GM18498 (cell line): Measurements from ENCODE around the gene AK5.
A peak's percentile ranks its signal among the peaks of the same experiment; 100 is the strongest.
"Not testable (repeated sequence)": the region's sequence is repeated elsewhere in the genome, so short reads cannot be mapped to it uniquely, and the experiment has no call there.

Experiments used
- ATAC-seq: cut with Tn5 transposase; IDR thresholded peaks from one replicate; pipeline ENCODE4 v1.9.1; 2021; ENCODE audit warnings: mild to moderate bottlenecking, moderate library complexity; ENCODE audit not compliant: unreplicated experiment

Gene AK5

DNA sequence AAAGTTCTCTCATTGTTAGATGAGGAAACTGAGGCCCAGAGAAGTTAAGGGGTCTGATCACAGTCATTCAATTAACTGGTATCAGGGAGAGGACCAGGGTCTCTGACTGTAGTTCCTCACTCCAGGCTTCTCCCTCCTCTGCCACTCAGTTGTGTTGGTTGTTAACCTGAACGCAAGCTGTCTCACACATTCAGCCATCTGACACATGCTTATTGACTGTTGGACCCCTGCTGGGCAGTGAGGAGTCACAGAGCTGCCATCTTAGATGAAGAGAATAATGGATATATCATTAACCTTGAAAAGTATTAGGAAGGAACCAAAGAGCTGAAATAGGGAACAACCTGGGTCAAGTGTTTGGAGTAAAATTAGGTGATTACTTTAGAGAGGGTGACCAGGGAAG, 205.8 kb downstream of the AK5 start:
- ATAC-seq = no peak

DNA sequence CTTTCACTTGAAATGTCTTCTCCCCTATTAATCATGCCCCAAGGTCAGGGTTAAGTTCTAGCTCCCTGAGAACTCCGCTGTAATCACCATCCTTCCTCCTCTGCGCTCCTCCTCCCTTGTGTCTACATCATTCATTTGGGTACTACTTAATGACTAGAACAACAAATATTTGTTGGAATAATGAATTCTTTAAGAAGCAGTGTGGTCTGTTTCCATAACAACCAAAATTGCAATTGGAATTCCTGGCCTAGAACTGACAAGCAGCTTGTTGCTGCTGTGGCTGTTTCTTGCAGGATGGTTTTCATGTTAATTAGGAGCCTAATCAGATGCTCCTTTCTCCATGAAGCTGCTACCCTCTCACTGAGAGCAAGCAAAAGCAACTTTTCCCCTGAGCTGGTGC, 208.1 kb downstream of the AK5 start:
- ATAC-seq = no peak

DNA sequence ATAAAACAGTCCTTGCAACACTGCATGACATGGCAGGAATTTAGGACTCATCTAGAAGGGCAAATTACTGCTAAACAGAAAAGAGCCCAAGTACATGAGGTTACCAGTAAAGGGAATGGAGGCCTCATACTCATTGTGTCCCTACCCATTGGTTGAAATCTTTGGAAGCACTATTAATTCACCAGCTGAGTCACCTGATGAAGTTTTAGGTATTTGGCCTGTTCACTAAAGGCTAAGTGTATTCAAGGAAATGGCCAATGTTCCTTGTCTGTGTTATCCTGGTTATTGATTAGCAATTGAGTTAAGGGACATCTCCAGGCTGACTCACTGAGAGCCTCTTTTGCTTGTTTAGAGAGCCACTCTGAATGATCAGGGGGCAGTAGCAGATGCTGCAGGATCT, 212.2 kb downstream of the AK5 start:
- no peak for ATAC-seq

DNA sequence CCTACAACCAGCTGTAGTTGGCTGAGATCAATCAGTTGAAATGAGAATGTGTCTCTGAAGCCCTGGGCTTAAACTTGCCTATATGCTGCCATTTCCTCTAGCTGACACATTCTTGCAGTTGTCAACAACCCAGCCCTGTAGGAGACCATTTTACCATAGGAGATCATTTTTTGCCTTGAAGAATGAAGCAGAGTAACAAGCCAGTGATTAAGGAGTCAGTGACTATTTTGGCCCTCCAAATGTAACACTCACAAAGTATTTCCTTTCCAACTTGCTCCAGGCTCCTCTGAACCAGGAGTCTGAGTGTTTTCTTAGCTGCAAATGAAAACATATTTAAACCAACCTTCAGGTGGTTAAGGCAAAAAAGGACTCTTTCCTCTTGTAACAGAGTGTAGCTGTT, 217.1 kb downstream of the AK5 start:
- ATAC-seq = no peak

DNA sequence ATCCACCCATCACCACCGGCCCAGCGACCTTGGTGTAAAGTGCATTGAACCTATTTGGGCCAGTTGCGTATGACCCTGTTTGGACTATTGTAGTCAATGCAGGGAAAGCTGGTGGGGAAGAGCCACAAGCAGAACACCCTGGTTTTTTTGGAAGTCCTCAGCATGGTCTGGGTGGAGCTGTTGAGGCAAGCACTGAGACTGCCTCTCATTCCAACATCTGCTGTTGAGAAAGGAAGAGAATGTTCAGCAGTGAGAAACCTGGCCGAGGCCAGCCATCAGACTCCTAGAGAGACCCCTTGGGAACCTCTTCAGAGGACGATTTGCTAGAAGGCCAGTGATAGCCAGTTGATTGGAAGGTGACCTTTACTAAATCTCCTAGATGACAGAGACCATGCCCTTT, 217.6 kb downstream of the AK5 start:
- ATAC-seq = no peak

DNA sequence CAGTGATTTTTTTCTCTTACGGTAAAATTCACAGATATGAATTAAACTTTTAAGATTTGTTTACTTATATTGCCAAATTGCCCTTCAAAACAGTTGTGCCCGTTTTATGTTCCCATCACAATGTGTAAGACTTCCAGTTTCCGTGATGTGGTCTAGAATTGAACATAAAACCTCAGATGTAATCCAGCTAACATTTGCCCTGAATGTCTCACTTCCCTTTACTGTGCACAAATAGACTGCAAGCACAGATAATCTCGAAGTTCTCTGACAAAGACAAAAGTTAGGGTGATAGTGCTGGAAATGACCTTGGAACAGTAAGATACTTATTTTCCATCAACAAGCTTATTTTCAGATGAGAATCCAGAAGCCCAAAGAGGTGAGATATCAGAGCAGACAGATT, 223.2 kb downstream of the AK5 start:
- ATAC-seq = peak; percentile 69

DNA sequence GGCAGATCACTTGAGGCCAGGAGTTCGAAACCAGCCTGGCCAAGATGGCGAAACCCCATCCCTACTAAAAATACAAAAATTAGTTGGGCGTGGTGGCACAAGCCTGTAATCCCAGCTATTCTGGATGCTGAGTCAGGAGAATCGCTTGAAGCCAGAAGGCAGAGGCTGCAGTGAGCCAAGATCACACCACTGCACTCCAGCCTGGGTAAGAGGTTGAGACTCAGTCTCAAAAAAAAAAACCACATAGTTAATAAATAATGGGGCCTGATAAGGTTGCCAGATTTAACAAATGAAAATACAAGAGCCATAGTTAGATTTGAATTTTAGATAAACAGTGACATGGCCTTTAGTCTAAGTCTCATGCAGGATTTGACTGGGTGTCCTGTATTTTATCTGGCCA, 225.0 kb downstream of the AK5 start:
- ATAC-seq = no peak

DNA sequence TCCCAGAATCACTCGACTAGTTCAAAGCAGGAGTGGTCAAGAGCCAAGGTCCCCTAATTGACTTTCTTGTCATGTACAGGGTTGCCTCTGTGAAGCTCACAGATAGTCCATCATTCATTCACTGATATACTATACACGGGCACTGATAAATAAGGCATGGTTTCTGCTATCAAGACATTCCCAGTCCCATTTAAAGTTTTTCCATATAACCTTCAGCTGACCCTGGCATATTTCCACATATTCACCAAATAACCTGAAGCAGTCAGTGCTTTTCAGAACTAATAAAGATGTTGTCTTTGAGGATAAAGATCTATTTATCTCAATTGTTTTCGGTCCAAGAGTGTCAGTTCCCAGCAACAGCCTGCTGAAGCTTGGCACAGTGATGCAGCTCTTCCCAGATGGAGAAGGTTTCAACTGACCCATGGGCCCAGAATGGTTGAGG, 227.3 kb downstream of the AK5 start:
- no peak for ATAC-seq

DNA sequence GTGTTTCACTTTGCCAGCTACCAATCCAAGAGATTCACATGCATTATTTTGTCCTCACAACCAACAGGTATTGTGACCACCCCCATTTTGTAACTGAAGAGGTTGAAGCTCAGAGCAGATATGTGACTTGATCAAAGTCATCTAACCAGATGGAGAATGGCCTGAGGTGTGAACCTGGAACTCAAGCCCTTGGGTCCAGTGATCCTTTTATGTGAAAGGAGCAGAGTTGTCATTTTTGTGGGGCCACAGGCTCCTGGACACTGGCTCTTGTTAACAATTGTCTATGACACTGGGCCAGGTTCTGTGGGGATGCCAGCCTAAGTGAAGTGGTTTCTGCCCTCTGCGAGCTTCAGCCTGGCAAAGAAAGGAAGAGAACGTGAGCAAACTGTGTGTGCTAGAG, 228.1 kb downstream of the AK5 start:
- ATAC-seq = no peak

DNA sequence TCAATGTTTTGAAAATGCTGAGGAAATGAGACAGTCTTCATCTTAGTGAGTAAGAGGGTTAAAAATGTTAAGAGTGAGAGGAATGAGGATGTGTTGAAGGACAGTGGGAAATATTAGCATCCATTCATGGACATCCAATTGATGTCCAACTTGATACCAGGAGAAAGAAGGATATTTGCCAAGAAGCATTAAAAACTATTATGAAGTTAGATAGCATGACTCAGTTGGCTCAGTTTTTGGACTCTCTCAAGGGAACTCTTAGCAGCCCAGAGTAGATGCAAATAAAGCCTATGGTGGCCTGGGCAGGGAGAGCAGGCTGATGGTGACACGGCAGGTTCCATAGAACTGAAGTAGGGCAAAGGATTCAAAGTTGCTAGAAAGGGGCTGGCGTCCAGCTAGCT, 229.6 kb downstream of the AK5 start:
- no peak for ATAC-seq

DNA sequence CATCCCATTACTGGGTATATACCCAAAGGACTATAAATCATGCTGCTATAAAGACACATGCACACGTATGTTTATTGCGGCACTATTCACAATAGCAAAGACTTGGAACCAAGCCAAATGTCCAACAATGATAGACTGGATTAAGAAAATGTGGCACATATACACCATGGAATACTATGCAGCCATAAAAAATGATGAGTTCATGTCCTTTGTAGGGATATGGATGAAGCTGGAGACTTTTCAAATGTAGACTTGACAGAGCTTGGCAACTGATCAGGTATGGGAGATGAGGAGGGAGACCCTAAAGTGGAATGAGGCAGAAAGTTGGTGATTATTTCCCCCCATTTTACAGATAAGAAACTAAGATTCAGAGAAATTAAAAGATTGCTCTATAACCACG, 230.8 kb downstream of the AK5 start:
- not testable (repeated sequence) for ATAC-seq

DNA sequence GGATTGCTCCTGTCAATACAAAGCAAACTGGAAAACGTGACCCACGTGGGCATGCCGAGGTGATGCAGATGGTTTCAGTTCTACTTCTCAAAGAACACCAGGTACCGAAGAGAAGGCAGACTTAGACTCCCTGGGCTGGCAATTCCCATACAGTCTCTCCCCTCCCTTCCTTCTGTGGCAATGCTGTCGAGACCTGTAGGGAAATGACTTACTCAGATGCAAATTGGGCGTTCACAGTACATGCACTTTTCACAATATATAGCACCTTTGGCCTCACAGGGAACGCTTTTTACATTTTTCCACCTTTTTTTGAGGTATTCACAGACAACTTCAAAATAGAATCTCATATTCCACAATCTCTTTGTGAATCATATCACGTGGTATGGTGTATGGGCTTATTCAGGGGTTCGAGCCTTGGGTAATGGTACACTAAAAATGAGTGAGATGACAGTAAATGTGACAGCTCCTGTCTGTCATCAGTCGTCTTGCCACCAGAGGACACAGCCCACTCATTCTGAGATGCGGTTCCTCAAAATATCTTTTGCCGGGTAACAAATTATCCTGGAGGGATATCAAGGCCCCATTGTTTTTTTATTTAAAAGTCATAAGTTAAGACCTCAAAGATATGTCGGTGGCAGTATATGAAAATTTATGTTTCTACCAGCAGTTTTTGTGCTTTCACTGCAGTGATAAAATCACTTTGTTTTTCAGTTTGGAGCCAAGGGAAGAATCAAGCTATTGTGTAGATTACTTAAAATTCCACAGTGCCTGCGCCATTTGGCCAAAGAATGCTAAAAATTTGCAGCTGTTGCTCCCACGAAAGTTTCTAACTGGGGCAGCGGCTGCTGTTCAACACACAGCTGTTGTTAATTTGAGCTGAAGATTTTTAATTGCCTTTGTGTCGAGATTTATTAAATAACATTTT, 232.3 kb downstream of the AK5 start:
- no peak for ATAC-seq

DNA sequence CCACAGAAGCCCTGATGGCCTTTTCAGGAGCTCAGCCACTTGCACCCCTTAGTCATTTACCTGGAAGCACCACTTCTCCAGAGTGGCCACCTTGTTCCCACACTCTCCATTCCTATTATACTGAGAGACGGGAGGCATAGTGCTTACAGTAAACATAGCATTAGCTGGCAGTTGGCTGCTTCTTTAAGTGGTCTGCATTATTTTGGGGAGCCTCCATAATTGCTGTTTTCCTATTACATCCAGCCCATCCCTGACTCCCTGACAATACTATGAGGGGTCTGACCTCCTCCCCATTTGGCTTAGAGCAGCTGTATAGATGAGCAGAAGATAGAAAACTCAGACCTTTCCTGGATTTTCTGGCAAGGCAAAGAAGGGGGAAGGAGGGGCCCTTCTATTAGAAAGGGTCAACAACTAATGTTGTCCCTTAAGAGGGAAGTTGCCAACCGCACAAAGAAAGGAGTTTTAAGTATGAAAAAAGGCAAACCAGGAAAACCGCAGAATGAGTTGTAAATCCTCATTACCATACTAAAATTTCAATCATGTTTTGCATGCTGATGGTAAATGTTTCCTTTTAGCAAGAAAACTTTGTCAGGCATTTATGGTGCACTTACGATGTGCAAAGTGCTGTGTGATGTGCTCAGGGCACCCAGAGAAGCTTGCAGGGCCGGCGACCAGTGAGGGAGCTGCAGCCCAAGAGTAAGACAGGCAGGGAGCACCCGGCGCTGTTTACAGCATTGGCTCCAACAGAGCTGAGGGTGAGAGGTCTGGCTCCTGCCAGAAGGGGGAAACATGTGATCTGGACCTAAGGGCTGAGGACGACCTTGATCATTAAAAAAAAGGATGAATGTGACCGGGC, 233.3 kb downstream of the AK5 start:
- no peak for ATAC-seq

DNA sequence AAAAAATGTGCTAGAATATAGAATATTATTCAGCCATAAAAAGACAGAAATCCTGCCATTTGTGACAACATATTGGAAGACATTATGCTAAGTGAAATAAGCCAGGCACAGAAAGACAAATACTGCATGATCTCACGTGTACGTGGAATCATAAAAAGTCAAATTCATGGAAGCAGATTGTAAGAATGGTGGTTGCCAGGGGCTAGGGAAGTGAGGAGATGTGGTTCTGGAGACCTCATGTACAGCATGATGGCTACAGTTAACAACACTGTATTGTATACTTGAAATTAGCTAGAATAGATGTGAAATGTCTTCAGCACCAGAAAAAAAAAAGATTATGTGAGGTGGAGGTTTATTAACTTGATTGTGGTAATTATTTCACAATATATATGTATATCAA, 234.3 kb downstream of the AK5 start:
- ATAC-seq = no peak

DNA sequence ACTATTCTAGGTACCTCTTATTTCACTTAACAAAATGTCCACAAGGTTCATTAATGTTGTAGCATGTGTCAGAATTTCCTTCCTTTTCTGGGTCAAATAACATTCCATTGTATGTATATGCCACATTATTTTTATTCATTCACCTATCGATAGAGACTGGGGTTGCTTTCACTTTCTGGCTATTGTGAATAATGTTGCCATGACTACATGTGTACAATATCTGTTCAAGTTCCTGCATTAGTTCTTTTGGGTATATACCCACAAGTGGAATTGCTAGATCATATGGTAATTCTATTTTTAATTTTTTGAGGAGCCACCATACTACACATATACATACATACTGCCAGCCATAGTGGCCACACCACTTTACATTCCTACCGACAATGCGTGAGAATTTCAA, 242.2 kb downstream of the AK5 start:
- ATAC-seq = no peak

DNA sequence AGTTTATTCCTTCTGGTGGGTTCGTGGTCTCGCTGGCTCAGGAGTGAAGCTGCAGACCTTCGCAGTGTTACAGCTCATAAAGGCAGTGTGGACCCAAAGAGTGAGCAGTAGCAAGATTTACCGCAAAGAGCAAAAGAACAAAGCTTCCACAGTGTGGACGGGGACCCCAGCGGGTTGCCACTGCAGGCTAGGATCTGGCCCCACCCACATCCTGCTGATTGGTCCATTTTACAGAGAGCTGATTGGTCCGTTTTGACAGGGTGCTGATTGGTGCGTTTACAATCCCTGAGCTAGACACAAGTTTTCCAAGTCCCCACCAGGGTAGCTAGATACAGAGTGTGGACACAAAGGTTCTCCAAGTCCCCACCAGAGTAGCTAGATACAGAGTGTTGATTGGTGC, 249.3 kb downstream of the AK5 start:
- not testable (repeated sequence) for ATAC-seq

DNA sequence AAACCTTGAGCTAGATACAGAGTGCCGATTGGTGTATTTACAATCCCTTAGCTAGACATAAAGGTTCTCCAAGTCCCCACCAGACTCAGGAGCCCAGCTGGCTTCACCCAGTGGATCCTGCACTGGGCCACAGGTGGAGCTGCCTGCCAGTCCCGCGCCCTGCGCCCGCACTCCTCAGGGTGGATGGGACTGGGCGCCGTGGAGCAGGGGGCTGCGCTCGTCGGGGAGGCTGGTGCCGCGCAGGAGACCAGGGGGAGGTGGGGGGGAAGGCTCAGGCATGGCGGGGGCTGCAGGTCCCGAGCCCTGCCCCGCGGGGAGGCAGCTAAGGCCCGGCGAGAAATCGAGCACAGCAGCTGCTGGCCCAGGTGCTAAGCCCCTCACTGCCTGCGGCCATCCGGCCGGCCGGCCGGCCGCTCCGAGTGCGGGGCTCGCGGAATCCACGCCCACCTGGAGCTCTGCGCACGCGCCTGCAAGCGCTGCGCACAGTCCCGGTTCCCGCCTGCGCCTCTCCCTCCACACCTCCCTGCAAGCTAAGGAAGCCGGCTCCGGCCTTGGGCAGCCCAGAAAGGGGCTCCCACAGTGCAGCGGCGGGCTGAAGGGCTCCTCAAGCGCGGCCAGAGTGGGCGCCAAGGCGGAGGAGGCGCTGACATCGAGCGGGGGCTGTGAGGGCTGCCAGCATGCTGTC, 249.9 kb downstream of the AK5 start:
- ATAC-seq = not testable (repeated sequence)

DNA sequence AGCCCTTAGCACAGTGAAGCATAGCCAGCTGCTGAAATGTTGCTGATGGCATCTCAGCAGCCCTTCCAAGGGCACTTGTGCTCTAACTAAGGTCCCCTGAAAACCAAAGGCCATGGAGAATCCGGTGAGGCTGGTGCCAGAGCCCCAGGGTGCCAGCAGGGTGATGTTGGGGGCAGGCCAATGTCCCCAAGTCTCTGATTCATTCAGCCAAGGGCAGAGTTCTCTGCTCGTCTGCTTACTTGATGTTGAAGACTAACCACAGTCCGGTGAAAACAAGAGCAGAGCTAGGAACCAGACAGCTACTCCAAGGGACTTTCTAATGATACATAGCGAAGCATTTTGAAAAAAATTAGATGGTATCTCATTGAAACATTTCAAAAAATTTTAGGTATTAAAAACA, 250.8 kb downstream of the AK5 start:
- no peak for ATAC-seq

DNA sequence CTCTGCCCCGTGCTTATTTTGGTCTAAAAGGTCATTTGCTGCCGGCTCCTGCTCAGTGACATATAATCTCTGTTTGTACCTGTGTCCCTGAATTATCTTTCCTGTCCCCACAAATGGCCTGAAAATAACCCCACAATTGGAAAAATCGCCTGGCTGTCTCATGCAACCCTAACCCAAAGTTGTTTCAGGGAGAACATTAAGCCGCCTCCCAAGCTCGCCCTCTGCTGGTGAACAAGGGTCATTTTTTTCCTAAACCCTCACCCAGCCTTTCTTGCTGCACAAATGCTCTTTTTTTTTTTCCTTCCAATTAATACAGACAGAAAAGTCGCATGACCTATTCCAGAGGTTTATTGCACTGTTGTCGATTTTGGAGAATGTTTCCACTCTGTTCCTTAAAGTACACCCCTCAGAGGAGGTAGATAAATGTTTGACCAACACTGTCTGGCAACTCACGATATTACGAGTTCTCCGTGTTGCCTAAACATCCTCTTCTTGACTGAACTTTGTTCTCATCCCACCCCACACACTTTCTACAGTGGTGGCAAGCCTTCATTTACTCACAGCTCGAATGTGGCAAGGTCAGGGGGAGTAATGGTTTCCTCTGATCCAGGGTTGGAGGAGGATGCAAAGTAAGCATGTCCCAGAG, 252.0 kb downstream of the AK5 start:
- no peak for ATAC-seq

DNA sequence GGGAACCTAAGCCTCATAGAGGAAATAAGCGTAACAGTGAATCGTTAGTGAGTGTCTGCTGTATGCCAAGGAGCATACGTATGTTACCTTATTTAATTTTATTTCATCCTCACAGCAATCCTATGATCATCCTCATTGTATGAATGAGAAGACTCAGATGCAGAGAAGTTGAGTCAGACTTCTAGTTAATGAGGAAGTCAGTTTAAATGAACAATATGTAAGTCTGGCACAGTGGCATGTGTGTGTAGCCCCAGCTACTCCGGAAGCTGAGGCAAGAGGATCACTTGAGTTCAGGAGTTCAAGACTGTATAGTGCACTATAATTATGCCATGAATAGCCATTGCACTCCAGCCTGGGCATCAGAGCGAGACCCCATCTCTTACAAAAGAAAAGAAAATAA, 252.6 kb downstream of the AK5 start:
- ATAC-seq = no peak

DNA sequence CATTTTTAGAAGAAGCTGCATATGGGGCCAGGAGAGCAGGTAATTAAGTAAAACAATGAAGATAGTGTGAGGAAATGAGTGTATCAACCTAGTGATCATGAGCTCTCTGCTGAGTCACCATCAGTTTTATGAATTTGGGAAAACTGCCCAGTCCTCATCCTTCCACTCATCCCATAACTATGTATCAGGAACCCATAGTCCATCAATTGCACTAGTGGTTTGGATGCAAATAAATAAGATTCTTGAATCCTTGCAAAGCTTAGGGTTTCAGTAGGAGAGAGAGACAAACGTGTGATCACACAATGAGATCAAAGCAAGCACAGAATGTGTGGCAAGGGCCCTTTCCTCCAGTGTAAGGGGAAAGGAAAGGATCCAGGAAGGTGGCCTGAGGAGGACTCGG, 255.0 kb downstream of the AK5 start:
- no peak for ATAC-seq
